Thyroid gland (tissue), 4 donors: ENCODE measurements around the gene HOXC11. TPM values are rescaled to one million over a fixed set of nuclear protein-coding genes. Genes with fewer than 3 reads are reported as not detected.

ENCODE experiments used
- DNase-seq, 2 donors: peaks; one replicate each; pipeline ENCODE4 v3.0.0-alpha.2; 2019
- H3K27ac ChIP-seq, 3 donors: fragments of 200-600 bp; sonication (generic); 1 replicate in 2 of 3; 2 replicates in 1 of 3; pipeline ENCODE4 v1.5.1; 2016 to 2019; ENCODE audit warnings: mild to moderate bottlenecking in 1 of 3, moderate library complexity in 1 of 3
- H3K27me3 ChIP-seq: fragments of 200-600 bp; sonication (generic); one replicate; pipeline ENCODE4 v1.5.1; 2019
- H3K36me3 ChIP-seq, 2 donors: fragments of 200-600 bp; sonication (generic); one replicate each; pipeline ENCODE4 v1.5.1; 2016 to 2019
- H3K4me1 ChIP-seq, 2 donors: fragments of 200-600 bp; sonication (generic); one replicate each; pipeline ENCODE4 v1.5.1; 2017 to 2019
- H3K4me3 ChIP-seq, 3 donors: fragments of 200-600 bp; sonication (generic); replicated peaks in 1 of 3; 1 replicate in 2 of 3; 2 replicates in 1 of 3; pipeline ENCODE4 v1.5.1; 2016; ENCODE audit warnings: mild to moderate bottlenecking in 1 of 3
- H3K9me3 ChIP-seq: fragments of 200-600 bp; sonication (generic); one replicate; pipeline ENCODE4 v1.5.1; 2017
- POLR2A ChIP-seq, 2 donors: fragments of 450-650 bp; IDR thresholded peaks; one replicate each; pipeline ENCODE4 v1.6.1; 2017; ENCODE audit warnings: antibody characterized with exemption in 2 of 2, mild to moderate bottlenecking in 2 of 2, moderate library complexity in 1 of 2
- WGBS, 2 donors: methylation state at CpG; one replicate each; pipeline ENCODE4 v1.1.5; 2017; 5-methylcytosine and 5-hydroxymethylcytosine counted together
- intact Hi-C: fragments of 100-400 bp; cut with DNase I; formaldehyde crosslinking; loops from one replicate; pipeline ENCODE4 v1.15.1; 2023
- total RNA-seq, 4 donors: library from RNA; depleted of rRNA; stranded (reverse); fragments of >200 nt; gene quantifications; one replicate each; pipeline ENCODE4 v1.2.3, GENCODE V29; 2016
- TF ChIP-seq, protein P1 (sequence below), 6 experiments: fragments of 200-600 bp in 3 of 6; fragments of 450-650 bp in 3 of 6; sonication (generic) in 3 of 6; IDR thresholded peaks; one replicate each; pipeline ENCODE4 v1.5.1; 2016 to 2019; ENCODE audit warnings: antibody characterized with exemption in 6 of 6, mild to moderate bottlenecking in 2 of 6, inconsistent platforms in 1 of 6, moderate library complexity in 1 of 6

HOXC11 gene
- total RNA-seq, 4 donors from 2014 or later, result not detected

DNA sequence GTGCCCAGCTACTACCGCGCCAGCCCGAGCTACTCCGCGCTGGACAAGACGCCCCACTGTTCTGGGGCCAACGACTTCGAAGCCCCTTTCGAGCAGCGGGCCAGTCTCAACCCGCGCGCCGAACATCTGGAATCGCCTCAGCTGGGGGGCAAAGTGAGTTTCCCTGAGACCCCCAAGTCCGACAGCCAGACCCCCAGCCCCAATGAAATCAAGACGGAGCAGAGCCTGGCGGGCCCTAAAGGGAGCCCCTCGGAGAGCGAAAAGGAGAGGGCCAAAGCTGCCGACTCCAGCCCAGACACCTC, 12.7 kb downstream of the HOXC11 start:
- Histone ChIP-seq H3K27ac (no peak overlapping the region), H3K4me3 (peak overlapping the region in 1 of 3 donors; percentile 0), H3K36me3 (no peaks in the 10 kb centered on the region), H3K27me3 (peaks cover 89% of the 10 kb centered on the region), H3K9me3 (no peaks in the 10 kb centered on the region), H3K4me1 (peaks cover 17 to 18% of the 10 kb centered on the region in 2 donors)
- no peak for DNase-seq
- 5 to 40% methylated on average over 1 to 4 of the region's 21 CpGs for WGBS, 2 donors
- TF ChIP-seq, protein P1, sequence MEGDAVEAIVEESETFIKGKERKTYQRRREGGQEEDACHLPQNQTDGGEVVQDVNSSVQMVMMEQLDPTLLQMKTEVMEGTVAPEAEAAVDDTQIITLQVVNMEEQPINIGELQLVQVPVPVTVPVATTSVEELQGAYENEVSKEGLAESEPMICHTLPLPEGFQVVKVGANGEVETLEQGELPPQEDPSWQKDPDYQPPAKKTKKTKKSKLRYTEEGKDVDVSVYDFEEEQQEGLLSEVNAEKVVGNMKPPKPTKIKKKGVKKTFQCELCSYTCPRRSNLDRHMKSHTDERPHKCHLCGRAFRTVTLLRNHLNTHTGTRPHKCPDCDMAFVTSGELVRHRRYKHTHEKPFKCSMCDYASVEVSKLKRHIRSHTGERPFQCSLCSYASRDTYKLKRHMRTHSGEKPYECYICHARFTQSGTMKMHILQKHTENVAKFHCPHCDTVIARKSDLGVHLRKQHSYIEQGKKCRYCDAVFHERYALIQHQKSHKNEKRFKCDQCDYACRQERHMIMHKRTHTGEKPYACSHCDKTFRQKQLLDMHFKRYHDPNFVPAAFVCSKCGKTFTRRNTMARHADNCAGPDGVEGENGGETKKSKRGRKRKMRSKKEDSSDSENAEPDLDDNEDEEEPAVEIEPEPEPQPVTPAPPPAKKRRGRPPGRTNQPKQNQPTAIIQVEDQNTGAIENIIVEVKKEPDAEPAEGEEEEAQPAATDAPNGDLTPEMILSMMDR (IDR thresholded peaks at IDR 0.05), result no peak
- TF ChIP-seq POLR2A (IDR thresholded peaks at IDR 0.05), result no peak
- intact Hi-C loops, result loop anchor here (10.0 kb wide), 1 partner anchor 221 kb away; no protein-coding TSS in a partner anchor

DNA sequence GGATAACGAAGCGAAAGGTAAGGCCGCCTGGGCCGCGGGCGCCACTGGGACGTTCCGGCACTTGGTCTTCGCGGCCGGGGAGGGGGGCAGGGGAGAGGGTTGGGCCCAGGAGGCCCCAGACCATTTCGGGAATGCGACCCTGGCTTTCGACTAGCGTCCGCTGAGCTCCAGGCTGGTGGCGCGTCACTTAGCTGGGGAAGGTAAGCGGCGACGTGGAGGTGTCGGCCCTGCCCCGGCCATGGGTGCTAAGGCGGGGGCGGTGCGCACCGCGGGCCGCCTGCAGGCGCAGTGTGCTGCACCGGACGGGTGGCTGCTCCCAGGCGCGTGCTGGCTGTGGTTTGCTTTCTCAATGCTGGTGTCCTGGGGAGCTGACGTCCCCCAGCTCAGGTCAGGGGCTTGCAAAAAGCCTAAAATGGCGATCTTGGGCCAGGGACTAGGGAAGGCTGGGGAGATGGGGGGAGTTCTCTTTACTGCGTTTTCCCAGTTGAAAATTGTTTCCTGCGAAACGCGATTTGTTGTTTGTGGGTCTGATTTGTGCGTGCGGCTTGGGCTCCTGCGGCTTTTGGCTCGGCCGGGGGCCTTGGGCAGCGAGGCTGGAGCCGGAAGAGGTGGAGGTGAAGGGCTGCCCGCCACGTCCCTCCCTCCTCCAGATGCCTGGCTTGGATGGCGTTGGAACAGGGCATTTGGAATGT, 13.2 kb downstream of the HOXC11 start:
- Histone ChIP-seq H3K27me3 (peaks cover 89% of the 10 kb centered on the region), H3K9me3 (no peaks in the 10 kb centered on the region), H3K27ac (no peak overlapping the region), H3K4me3 (peak overlapping the region in 1 of 3 donors; percentile 0), H3K4me1 (peaks cover 17 to 18% of the 10 kb centered on the region in 2 donors), H3K36me3 (no peaks in the 10 kb centered on the region)
- no peak for DNase-seq
- 5 to 7% methylated on average over 20 to 35 of the region's 50 CpGs for WGBS, 2 donors
- intact Hi-C loops, result loop anchor here (10.0 kb wide), 1 partner anchor 221 kb away; no protein-coding TSS in a partner anchor
- TF ChIP-seq, protein P1 (IDR thresholded peaks at IDR 0.05), result no peak
- TF ChIP-seq POLR2A (IDR thresholded peaks at IDR 0.05), result no peak

DNA sequence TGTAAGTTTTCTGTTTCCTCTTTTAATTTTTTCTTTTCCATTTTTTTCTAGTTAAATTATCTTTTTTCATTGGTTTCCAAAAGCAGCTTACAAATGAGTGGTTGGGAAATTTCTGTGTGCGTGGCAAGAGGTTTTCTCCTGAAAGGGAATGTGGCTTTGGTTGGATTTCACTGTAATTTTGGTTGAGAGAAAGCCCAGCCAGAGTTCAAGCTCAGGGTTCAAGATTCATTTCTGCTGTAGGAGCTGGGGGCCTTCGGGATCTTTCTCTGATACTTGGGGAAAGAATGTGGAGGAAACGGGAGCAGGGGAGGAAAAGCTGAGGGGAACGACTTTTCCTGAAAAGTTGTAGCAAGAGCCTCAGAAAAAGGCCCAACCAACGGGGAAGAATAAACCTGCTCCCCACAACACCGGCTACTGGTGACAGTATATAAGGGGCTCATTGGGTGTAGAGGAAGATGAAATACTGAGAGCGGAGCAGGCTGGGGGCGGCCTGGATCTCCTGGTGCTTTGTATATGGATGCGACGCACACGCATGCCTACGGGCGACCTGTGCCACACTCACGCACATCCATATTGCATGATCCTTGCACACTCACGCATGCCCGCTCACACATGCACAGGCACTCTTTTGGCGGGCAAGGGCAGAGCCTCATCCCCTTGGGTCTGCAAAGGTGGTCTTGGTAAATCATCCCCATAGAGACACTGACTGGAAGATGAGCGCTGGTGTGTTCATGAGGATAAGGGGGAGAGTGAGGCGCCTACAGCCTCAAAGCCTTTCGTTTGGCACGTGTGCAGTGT, 14.0 kb downstream of the HOXC11 start:
- intact Hi-C loops, result loop anchor here (10.0 kb wide), 1 partner anchor 222 kb away; no protein-coding TSS in a partner anchor
- no peaks in the 10 kb centered on the region for H3K9me3 ChIP-seq
- TF ChIP-seq, protein P1 (IDR thresholded peaks at IDR 0.05), result no peak
- TF ChIP-seq POLR2A (IDR thresholded peaks at IDR 0.05), result no peak
- no peak overlapping the region for H3K27ac ChIP-seq
- DNase-seq, result no peak
- no peaks in the 10 kb centered on the region for H3K36me3 ChIP-seq
- 16 to 22% methylated on average over 21 of the region's 21 CpGs for WGBS, 2 donors
- H3K4me3 ChIP-seq, result no peak overlapping the region
- H3K4me1 ChIP-seq, result peaks cover 17 to 18% of the 10 kb centered on the region in 2 donors
- peaks cover 89% of the 10 kb centered on the region for H3K27me3 ChIP-seq

DNA sequence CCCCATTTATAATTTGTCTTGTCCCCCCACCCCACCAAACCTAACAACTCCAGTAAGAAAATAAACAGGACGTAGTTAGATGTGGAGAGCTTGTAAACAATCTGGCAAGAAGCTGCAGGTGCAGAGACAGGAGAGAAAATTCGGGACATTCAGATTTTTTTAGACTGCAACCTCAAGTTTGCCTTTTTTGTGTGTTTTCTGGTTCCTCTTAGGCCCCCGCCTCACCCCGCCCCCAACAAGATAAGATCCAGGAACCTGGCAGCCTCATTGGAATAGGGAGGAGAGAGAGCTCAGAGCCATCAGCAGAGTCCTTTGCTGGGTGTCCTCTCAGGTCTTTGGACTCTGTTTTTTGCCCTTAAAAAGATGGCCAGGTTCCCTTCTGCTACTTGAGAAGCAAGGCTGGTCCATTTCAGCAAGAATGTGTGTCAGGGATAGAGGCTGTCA, 14.9 kb downstream of the HOXC11 start:
- Histone ChIP-seq H3K4me1 (peaks cover 17 to 18% of the 10 kb centered on the region in 2 donors), H3K36me3 (no peaks in the 10 kb centered on the region), H3K9me3 (no peaks in the 10 kb centered on the region), H3K27ac (no peak overlapping the region), H3K4me3 (no peak overlapping the region), H3K27me3 (peaks cover 88% of the 10 kb centered on the region)
- intact Hi-C loops, result loop anchor here (10.0 kb wide), 1 partner anchor 223 kb away; no protein-coding TSS in a partner anchor
- TF ChIP-seq, protein P1 (IDR thresholded peaks at IDR 0.05), result no peak
- no peak for TF ChIP-seq POLR2A (IDR thresholded peaks at IDR 0.05)
- WGBS, 2 donors, result 12 to 25% methylated on average over 4 of the region's 4 CpGs
- no peak for DNase-seq
